DOHH2 (cell line): ENCODE data around the gene THOC2.
"Not testable (repeated sequence)": the region's sequence is repeated elsewhere in the genome, so short reads cannot be mapped to it uniquely, and the experiment has no call there.

ENCODE experiments used
- EZH2phosphoT487 ChIP-seq: fragments of 200-600 bp; sonication (generic); IDR thresholded peaks from 2 replicates; pipeline ENCODE4 v1.6.1; 2017; ENCODE audit warnings: borderline replicate concordance, mild to moderate bottlenecking, antibody characterized with exemption, low read length, moderate library complexity, mixed read lengths
- TF ChIP-seq, protein P1 (sequence below): fragments of 200-600 bp; sonication (generic); IDR thresholded peaks from one replicate; pipeline ENCODE4 v1.5.1; 2014; ENCODE audit warnings: antibody characterized with exemption, mild to moderate bottlenecking, low read depth, low read length; ENCODE audit not compliant: poor library complexity, severe bottlenecking

GRCh38 chrX:123656507-123656906 is 76.3 kb downstream of the THOC2 start:
- TF ChIP-seq, protein P1, sequence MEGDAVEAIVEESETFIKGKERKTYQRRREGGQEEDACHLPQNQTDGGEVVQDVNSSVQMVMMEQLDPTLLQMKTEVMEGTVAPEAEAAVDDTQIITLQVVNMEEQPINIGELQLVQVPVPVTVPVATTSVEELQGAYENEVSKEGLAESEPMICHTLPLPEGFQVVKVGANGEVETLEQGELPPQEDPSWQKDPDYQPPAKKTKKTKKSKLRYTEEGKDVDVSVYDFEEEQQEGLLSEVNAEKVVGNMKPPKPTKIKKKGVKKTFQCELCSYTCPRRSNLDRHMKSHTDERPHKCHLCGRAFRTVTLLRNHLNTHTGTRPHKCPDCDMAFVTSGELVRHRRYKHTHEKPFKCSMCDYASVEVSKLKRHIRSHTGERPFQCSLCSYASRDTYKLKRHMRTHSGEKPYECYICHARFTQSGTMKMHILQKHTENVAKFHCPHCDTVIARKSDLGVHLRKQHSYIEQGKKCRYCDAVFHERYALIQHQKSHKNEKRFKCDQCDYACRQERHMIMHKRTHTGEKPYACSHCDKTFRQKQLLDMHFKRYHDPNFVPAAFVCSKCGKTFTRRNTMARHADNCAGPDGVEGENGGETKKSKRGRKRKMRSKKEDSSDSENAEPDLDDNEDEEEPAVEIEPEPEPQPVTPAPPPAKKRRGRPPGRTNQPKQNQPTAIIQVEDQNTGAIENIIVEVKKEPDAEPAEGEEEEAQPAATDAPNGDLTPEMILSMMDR = not testable (repeated sequence)
- not testable (repeated sequence) for TF ChIP-seq EZH2phosphoT487
